NCI-H2107 (cell line): ENCODE results near the gene RBM4.
A peak's percentile ranks its signal among the peaks of the same experiment; 100 is the strongest.

Experiments used
- DNase-seq: peaks from one replicate; lab custom pipeline; 2025; lab: John Stamatoyannopoulos, UW

The RBM4 gene

GRCh38 chr11:66651016-66651415 lies 12.5 kb downstream of the RBM4 start:
- DNase-seq: no peak

- no peak for DNase-seq
These were observed 14.1 kb downstream of the RBM4 start for GRCh38 chr11:66652651-66653050.

GRCh38 chr11:66653123-66653522 lies 14.6 kb downstream of the RBM4 start:
- no peak for DNase-seq

GRCh38 chr11:66659763-66660162 lies 21.3 kb downstream of the RBM4 start:
- DNase-seq: no peak

- DNase-seq: no peak
These were observed 25.3 kb downstream of the RBM4 start for GRCh38 chr11:66663741-66664296.

- DNase-seq: no peak
These were observed 26.9 kb downstream of the RBM4 start for GRCh38 chr11:66665369-66665768.

GRCh38 chr11:66670816-66671215 lies 32.3 kb downstream of the RBM4 start:
- no peak for DNase-seq

GRCh38 chr11:66674964-66675602 lies 36.6 kb downstream of the RBM4 start:
- no peak for DNase-seq

GRCh38 chr11:66676282-66676919 lies 37.9 kb downstream of the RBM4 start:
- DNase-seq: no peak

GRCh38 chr11:66676931-66677598 lies 38.6 kb downstream of the RBM4 start:
- DNase-seq: no peak

GRCh38 chr11:66677599-66678375 lies 39.3 kb downstream of the RBM4 start, which contains the start of gene RBM4B:
RBM4B (minus strand) TSS chr11:66677887; CDS start chr11:66677079, 808 bp downstream.
- peak; percentile 93 for DNase-seq

GRCh38 chr11:66680966-66681645 lies 42.6 kb downstream of the RBM4 start:
- DNase-seq: no peak

GRCh38 chr11:66683877-66684276 lies 45.4 kb downstream of the RBM4 start:
- no peak for DNase-seq

- DNase-seq: no peak
These were observed 46.1 kb downstream of the RBM4 start for GRCh38 chr11:66684635-66685034.

GRCh38 chr11:66685276-66686099 lies 47.0 kb downstream of the RBM4 start:
- no peak for DNase-seq

- no peak for DNase-seq
These were observed 47.7 kb downstream of the RBM4 start for GRCh38 chr11:66686100-66686785.

GRCh38 chr11:66686801-66687750 lies 48.6 kb downstream of the RBM4 start:
- no peak for DNase-seq

- DNase-seq: no peak
These were observed 49.4 kb downstream of the RBM4 start for GRCh38 chr11:66687831-66688281.
